KMS-11 (cell line): ENCODE results near the gene ERI3.

Experiments
- H2AFZ ChIP-seq: fragments of 200-600 bp; sonication (generic); 2 replicates; pipeline ENCODE4 v1.6.1; 2016; ENCODE audit warnings: antibody characterized with exemption, mixed run types, low read depth
- H3K27ac ChIP-seq: fragments of 200-600 bp; sonication (generic); 2 replicates; pipeline ENCODE4 v1.6.1; 2016; ENCODE audit warnings: mild to moderate bottlenecking, mixed run types
- H3K27me3 ChIP-seq: fragments of 200-600 bp; sonication (generic); 2 replicates; pipeline ENCODE4 v1.6.1; 2017; ENCODE audit warnings: mild to moderate bottlenecking, low read depth, mixed run types, moderate library complexity; ENCODE audit not compliant: insufficient read depth
- H3K36me3 ChIP-seq: fragments of 200-600 bp; sonication (generic); 2 replicates; pipeline ENCODE4 v1.6.1; 2017; ENCODE audit warnings: mild to moderate bottlenecking, mixed run types; ENCODE audit not compliant: insufficient read depth
- H3K4me1 ChIP-seq: fragments of 200-600 bp; sonication (generic); 2 replicates; pipeline ENCODE4 v1.6.1; 2016; ENCODE audit warnings: mild to moderate bottlenecking, low read depth, mixed run types; ENCODE audit not compliant: poor library complexity, severe bottlenecking
- H3K4me2 ChIP-seq: fragments of 200-600 bp; sonication (generic); 2 replicates; pipeline ENCODE4 v1.7.0; 2016; ENCODE audit warnings: mild to moderate bottlenecking, mixed run types
- H3K4me3 ChIP-seq: fragments of 200-600 bp; sonication (generic); IDR thresholded peaks from 2 replicates; pipeline ENCODE4 v1.6.1; 2017; ENCODE audit warnings: low read depth, low read length, mixed read lengths; ENCODE audit not compliant: insufficient read depth
- H3K79me2 ChIP-seq: fragments of 200-600 bp; sonication (generic); 2 replicates; pipeline ENCODE4 v1.6.1; 2016; ENCODE audit warnings: low read depth, mixed run types; ENCODE audit not compliant: insufficient read depth
- H3K9ac ChIP-seq: fragments of 200-600 bp; sonication (generic); 2 replicates; pipeline ENCODE4 v1.6.1; 2016; ENCODE audit warnings: mild to moderate bottlenecking, mixed run types
- H4K20me1 ChIP-seq: fragments of 200-600 bp; sonication (generic); 2 replicates; pipeline ENCODE4 v1.6.1; 2016; ENCODE audit warnings: mild to moderate bottlenecking, mixed run types; ENCODE audit not compliant: insufficient read depth
- TF ChIP-seq, protein P1 (sequence below): fragments of 200-600 bp; sonication (generic); conservative IDR thresholded peaks from 2 replicates; pipeline ENCODE4 v1.6.1; 2017; ENCODE audit warnings: low read depth, mild to moderate bottlenecking, antibody characterized with exemption, low read length, moderate library complexity, mixed read lengths

ERI3 gene

DNA sequence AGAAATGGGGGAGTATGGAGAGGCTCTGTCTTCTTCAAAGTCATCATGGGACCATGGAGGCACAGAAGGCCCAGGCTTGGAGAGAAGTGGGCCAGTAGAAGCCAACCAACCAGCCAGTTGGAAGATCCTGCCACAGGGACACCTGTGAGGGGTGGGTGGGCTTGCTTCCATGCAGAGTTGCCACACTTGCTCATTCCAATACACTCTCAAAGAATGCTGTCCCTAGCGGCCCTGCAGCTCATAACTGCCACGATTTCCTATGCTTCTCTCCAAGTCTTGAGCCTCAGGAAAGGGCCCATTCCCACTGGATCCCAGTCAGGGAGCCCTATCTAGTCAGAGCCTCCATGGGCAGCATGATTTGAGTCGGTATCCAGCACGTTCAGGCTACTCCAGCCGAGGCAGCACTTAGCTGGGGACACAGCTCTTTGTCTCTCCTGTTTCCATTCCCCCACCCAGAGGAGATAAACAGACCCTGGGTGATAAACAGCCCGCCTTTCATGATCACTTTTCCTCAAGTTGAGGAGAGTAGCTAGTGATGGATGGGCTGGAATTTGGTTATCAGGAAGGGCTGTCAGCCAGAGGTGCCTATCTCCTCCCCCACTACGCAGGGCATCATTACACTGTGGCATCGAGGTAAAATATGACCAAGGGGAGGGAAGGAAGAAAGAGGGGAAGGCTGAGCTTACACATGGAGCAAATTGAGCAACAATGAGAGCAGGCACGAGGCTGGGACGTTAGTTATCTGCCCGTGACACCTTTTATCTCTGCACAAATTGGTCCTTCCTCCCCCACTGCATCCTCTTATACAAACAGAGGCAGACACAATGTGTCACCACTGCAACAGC is 64.6 kb downstream of the ERI3 start:
- TF ChIP-seq, protein P1, sequence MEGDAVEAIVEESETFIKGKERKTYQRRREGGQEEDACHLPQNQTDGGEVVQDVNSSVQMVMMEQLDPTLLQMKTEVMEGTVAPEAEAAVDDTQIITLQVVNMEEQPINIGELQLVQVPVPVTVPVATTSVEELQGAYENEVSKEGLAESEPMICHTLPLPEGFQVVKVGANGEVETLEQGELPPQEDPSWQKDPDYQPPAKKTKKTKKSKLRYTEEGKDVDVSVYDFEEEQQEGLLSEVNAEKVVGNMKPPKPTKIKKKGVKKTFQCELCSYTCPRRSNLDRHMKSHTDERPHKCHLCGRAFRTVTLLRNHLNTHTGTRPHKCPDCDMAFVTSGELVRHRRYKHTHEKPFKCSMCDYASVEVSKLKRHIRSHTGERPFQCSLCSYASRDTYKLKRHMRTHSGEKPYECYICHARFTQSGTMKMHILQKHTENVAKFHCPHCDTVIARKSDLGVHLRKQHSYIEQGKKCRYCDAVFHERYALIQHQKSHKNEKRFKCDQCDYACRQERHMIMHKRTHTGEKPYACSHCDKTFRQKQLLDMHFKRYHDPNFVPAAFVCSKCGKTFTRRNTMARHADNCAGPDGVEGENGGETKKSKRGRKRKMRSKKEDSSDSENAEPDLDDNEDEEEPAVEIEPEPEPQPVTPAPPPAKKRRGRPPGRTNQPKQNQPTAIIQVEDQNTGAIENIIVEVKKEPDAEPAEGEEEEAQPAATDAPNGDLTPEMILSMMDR, result no peak
- Histone ChIP-seq H3K27ac (no peak overlapping the region), H3K4me1 (no peaks in the 10 kb centered on the region), H3K4me3 (no peak overlapping the region), H3K79me2 (no peaks in the 10 kb centered on the region), H4K20me1 (no peaks in the 10 kb centered on the region), H3K36me3 (no peaks in the 10 kb centered on the region), H2AFZ (no peak overlapping the region), H3K4me2 (no peak overlapping the region), H3K9ac (no peak overlapping the region), H3K27me3 (no peaks in the 10 kb centered on the region)

DNA sequence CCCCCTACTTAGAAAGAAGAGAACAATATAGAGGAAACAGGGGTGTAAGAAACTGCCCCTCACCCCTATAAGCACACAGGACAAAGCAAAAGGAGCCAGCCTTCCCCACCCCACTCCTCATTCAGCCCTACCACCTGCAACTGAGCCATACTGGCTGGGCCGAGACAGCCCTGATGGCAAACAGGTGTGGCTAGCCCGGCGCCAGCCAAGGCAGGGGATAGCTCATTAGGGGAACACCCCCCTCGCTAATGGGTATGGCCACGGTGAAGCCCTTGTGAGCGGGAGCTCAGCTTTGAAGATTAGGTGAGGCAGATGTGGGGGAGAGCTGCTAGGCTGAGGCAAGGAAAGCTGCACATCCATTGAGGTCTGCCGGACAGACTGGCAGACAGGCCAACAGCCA is 65.5 kb downstream of the ERI3 start:
- no peak overlapping the region for H3K4me3 ChIP-seq
- H3K4me2 ChIP-seq, result no peak overlapping the region
- no peak overlapping the region for H3K27ac ChIP-seq
- H4K20me1 ChIP-seq, result no peaks in the 10 kb centered on the region
- H2AFZ ChIP-seq, result no peak overlapping the region
- H3K4me1 ChIP-seq, result no peaks in the 10 kb centered on the region
- no peak overlapping the region for H3K9ac ChIP-seq
- H3K36me3 ChIP-seq, result no peaks in the 10 kb centered on the region
- H3K27me3 ChIP-seq, result no peaks in the 10 kb centered on the region
- TF ChIP-seq, protein P1, result no peak
- no peaks in the 10 kb centered on the region for H3K79me2 ChIP-seq

DNA sequence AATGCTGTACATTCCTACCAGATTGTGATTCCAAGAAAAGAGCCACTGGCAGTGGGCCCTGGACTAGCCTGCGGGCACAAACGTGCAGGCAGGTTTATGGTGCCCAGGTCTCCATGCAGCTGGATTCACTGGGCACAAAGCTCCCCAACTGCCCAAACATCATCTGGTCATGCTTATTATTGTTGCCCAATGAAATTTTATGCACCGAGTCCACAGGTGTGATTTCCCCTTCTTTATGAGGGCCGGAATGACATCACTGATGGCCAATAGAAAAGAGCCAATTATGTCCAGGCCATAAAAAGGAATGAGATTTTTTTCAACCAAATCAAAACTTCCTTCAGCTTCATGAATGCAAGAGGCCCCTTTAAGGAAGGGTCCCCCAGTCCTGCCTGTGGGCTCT is 66.2 kb downstream of the ERI3 start:
- Histone ChIP-seq H3K36me3 (no peaks in the 10 kb centered on the region), H3K79me2 (no peaks in the 10 kb centered on the region)

DNA sequence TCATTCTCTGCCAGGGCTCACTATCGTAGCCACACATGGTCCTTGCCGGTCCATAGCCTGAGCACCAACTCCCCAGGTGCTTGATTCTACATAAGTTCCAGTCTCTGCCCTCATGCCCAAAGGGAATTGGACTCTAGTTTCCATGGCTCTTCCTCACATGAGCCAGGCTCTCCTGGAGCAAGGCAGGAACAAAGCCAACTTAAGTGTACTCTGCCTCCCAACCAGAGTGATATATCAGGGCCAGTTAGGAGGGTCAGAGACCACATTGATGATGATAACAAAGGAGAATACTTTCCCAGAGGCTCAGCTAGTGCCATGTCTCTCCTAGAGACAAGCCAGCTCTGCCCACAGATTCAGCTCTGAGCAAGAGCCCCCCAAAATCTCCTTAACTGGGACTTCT is 70.9 kb downstream of the ERI3 start:
- no peak overlapping the region for H3K4me3 ChIP-seq
- H3K4me2 ChIP-seq, result no peak overlapping the region
- TF ChIP-seq, protein P1, result no peak
- H3K27me3 ChIP-seq, result no peaks in the 10 kb centered on the region
- no peak overlapping the region for H3K9ac ChIP-seq
- no peaks in the 10 kb centered on the region for H3K4me1 ChIP-seq
- no peak overlapping the region for H3K27ac ChIP-seq
- H3K36me3 ChIP-seq, result no peaks in the 10 kb centered on the region
- H3K79me2 ChIP-seq, result no peaks in the 10 kb centered on the region
- H4K20me1 ChIP-seq, result no peaks in the 10 kb centered on the region
- H2AFZ ChIP-seq, result no peak overlapping the region

More for the DNA sequence above, 66.2 kb downstream of the ERI3 start:
- H2AFZ ChIP-seq, result no peak overlapping the region
- H3K4me3 ChIP-seq, result no peak overlapping the region
- TF ChIP-seq, protein P1, result no peak
- H3K4me1 ChIP-seq, result no peaks in the 10 kb centered on the region
- H3K9ac ChIP-seq, result no peak overlapping the region
- no peak overlapping the region for H3K27ac ChIP-seq
- no peaks in the 10 kb centered on the region for H3K27me3 ChIP-seq
- H4K20me1 ChIP-seq, result no peaks in the 10 kb centered on the region
- no peak overlapping the region for H3K4me2 ChIP-seq
